HG03066 (cell line): Measurements from ENCODE around the gene ECHDC1.

Experiments used
- ATAC-seq: cut with Tn5 transposase; IDR thresholded peaks from one replicate; pipeline ENCODE4 v1.9.1; 2021; ENCODE audit warnings: low read depth; ENCODE audit not compliant: unreplicated experiment

Gene ECHDC1

GRCh38 chr6:127291495-127291894 is 51.9 kb downstream of the ECHDC1 start:
- peak; percentile 84 for ATAC-seq

- ATAC-seq: peak; percentile 31
Observed at GRCh38 chr6:127290391-127291265, 52.8 kb downstream of the ECHDC1 start.

- ATAC-seq: no peak
Observed at GRCh38 chr6:127289934-127290333, 53.5 kb downstream of the ECHDC1 start.

GRCh38 chr6:127288705-127289104 is 54.7 kb downstream of the ECHDC1 start:
- ATAC-seq: no peak

- ATAC-seq: no peak
Observed at GRCh38 chr6:127282184-127282583, 61.2 kb downstream of the ECHDC1 start.

- no peak for ATAC-seq
Observed at GRCh38 chr6:127279815-127280214, 63.6 kb downstream of the ECHDC1 start.

- no peak for ATAC-seq
Observed at GRCh38 chr6:127277878-127278843, 65.2 kb downstream of the ECHDC1 start.

GRCh38 chr6:127276331-127276730 is 67.1 kb downstream of the ECHDC1 start:
- ATAC-seq: no peak

GRCh38 chr6:127273499-127273898 is 69.9 kb downstream of the ECHDC1 start:
- no peak for ATAC-seq

- no peak for ATAC-seq
Observed at GRCh38 chr6:127272576-127272975, 70.8 kb downstream of the ECHDC1 start.

GRCh38 chr6:127267646-127268625 is 75.5 kb downstream of the ECHDC1 start:
- peak; percentile 3 for ATAC-seq

- peak; percentile 68 for ATAC-seq
Observed at GRCh38 chr6:127266892-127267645, 76.3 kb downstream of the ECHDC1 start.

GRCh38 chr6:127266178-127266891 is 77.1 kb downstream of the ECHDC1 start, which contains the start of gene RNF146:
Gene RNF146, plus strand, starts transcription at chr6:127266864. Its CDS starts 13,475 bp downstream, at chr6:127280339.
- ATAC-seq: peak; percentile 80

- ATAC-seq: no peak
Observed at GRCh38 chr6:127263481-127263880, 79.9 kb downstream of the ECHDC1 start.

GRCh38 chr6:127262896-127263295 is 80.5 kb downstream of the ECHDC1 start:
- no peak for ATAC-seq

- no peak for ATAC-seq
Observed at GRCh38 chr6:127255286-127255685, 88.1 kb downstream of the ECHDC1 start.

GRCh38 chr6:127249621-127250020 is 93.8 kb downstream of the ECHDC1 start:
- ATAC-seq: no peak
